HL-60/S4 (cell line): ENCODE results near the gene TSHZ2.
"Not testable (repeated sequence)": the region's sequence is repeated elsewhere in the genome, so short reads cannot be mapped to it uniquely, and the experiment has no call there.

ENCODE experiments used
- in situ Hi-C: fragments of 300-500 bp; cut with MboI; formaldehyde crosslinking; loops from 2 replicates; pipeline ENCODE4 v1.14.3; 2022; ENCODE audit warnings: low sequenced_read_pairs

Gene TSHZ2

DNA sequence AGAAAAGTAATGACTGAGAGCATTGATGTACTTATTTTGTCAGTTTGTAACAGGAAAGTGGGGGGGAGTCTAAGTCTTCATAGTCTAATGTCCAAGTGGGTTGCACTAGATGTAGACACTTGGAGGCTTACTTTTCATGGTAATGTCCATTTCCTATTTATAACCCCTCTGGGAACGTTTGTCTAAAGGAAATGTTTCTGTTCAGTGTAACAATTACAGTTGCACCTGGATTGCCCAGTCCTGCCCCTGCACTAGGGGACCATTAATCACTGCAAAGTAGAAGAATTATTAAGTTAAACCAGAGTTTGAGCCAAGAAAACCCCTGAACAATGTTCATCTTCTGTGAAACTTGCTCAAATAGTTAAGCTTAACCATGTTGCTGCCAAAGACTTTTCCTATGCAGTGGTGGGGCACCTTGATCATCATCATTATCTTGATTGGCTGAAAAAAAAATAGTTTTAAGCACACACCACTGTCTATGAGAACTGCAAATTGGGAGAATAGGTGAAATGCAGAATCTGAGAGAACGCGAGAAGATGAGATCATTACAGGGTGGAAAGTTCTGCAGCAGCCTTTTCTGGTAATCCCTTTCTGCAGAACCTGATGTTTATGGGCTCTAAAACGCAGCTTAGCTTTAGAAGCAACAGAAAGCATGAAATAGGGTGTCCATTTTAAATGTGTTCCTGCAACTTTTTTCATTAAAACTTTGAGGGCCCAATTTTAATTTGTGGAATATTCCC, 515.5 kb downstream of the TSHZ2 start:
- in situ Hi-C loops = no loop called here

DNA sequence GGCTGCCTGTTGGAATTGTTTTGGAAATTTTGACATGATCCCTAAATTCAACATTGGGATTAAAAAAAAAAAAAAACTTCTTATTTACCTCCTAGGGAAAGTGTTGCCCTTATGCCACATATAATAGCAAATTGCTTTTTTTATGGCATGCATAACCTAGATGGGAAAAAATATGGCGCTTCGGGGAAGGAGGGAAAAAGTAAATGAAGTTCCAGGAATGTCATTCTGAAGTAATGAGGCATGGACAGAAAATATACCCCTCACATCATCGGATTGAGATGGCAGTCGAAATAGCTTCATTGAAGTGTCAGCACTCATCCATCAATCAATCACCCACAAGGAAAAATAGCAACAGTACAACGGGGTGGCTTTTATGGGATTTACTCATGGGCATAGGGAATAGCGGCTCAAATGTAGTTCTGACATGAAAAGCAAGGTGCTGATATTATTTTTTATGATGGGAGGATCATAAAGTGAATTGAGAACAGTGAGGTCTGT, 516.7 kb downstream of the TSHZ2 start:
- in situ Hi-C loops = no loop called here

DNA sequence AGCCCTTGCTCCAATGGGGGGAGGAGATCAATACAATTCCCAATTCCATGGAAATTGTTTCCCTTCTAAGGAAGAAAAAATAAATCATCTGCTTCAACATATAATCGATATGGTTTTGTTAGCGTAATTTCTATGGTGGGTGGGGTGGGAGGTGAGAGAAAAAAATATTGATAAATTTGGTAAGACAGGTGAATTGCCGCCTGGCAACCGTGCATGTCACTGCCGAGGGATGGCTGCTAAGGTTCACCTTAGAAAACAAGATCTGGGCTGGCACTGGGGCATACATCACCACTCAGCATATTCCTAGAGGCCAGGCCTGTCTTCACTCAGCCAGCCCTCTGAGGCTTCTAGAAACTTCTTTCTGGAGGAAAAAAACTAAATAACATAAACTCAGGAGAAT, 517.4 kb downstream of the TSHZ2 start:
- in situ Hi-C loops = no loop called here

DNA sequence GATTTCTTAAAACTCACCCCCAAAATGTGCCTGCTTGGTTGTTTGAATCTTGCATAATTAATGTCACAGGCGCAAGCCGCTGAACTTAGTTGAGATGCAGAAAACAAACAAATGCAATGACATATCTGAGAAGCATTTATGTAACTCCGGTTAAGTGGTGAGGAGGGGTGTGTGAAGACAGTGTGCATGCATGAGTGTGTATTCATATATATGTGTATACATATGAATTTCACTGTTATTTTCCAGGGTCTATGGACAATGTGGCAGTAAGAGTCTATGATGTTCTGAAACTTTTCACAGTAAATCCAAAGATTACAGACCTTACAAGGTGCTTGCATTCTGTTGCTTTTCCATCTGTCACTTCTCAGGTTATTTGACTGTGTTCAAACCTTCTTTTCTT, 518.5 kb downstream of the TSHZ2 start:
- in situ Hi-C loops = no loop called here

DNA sequence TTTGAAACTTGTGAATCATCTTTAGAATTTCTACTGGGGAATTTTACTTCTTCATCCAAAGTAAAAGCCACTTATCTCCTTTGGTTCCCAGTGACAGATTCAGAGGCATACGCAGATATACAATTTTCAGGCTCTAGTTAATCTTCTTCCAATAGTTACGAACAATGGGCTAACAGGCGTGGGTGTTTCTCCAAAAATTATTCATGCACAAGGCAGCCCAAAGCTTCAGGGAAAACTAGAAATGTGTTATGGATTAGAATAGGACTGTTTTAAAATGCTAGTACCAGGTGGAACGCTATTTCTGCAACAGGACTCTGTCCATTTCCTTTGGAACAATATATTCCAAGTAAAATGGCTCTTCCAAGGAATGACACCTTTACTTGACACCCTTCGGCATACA, 519.3 kb downstream of the TSHZ2 start:
- in situ Hi-C loops = no loop called here

DNA sequence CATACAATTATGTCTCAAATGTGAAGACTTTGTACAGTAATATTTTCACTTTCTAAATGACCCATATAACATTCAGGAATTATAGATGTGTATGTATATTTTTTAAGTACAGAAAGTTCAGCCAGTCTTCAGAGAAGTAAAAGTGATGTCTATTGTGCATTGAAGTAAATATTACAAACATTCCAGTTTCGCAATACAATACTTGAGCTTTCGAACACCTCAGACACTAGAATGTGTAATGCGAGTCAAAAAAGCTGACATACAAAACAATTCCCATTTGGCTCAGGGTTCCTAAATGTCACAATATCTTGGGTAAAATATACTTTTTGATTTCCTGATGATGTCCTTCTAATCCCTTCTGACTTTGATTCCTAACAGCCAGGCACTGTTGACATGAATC, 520.1 kb downstream of the TSHZ2 start:
- in situ Hi-C loops = no loop called here

DNA sequence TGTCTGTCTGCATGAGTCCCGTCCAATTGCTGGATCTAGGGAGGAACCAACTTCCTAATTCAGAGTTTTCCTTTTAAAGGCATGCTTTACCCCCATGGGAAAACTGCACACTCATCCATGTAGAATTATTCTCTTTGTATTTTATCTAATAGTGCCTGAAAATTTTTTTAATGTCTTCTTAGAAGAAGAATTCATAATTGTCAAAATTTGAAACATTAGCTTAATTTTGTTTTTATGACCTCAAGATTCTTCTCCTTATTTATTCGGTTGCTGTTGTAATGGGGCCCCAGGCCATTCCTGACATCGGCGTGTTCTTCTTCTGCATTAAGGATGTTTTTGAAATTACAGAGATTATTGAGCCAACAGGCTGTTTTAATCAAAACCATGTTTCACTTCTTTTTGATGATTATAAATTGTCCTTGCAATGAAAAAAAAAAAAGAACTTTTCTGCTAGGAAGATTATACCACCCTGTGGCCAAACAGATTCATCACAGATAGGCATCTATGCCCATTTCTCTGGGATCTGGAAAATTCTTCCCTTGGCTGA, 521.2 kb downstream of the TSHZ2 start:
- in situ Hi-C loops = no loop called here

DNA sequence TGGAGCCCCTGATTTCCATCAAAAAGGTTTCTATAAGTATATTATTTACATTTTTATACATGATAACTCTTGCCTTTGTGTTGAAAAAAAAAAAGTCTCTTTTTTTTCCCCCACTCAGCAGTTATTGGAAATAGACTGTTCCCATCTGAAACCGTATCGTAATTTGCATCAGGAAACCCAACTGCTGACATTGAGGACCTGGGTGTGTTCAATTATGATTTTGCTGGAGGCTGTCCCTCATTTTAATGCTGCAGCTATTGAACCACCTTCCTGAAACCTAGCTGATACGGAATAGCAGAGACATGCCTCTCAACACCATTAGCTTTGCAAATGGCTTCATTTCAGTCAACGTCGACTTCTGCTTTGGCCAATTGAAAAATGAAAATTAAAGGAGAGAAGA, 522.6 kb downstream of the TSHZ2 start:
- in situ Hi-C loops = no loop called here

DNA sequence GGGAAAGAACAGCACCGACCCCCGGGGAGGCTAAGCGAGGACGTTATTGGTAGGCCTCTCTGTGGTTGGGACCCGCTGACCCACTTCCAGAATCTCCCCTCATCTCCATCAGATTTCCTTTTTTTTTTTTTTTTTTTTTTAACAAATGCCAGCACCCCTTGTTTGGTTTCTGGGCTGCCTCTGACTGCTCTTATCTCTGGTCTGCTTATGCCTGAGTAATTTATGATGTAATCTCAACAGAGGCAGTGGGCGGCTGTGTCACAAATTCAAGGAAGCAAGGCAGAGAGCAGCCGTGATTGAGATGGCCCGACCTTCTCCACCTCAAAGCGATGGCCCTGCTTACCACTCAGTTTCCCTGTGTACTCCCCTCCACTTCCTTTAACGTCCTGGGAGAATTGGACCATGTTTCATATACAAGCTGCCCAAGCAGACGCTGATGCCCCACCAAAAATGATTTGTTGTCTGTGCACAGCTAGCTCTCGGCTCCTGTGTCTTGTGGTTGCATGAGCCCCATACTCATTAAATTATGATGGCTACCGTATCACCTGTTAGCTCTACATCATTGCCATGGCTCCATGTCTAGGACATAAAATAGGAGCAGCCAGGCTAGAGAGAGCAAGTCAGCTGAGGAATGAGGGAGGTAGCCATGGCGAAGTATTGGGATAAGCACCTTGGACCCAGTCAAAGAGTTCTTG, 523.4 kb downstream of the TSHZ2 start:
- in situ Hi-C loops = no loop called here

DNA sequence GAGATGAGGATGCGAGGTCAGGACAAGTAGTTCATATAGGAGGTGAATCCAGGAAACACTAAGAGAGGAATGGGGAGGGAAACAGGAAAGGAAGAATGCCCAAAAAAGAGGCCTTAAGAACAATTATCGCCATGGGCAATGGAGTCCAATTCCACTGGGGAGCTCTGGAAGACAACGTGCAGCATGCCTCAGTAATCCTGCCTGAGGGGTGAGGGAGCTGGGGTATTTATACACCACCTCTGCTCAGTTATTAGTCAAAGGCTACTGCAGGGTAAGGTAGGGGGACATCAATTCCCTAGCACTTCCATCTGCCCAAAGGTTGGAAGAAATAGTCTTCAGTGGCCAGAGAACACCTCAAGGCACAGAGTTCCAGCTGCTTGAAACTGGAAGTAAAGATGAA, 525.1 kb downstream of the TSHZ2 start:
- in situ Hi-C loops = no loop called here

DNA sequence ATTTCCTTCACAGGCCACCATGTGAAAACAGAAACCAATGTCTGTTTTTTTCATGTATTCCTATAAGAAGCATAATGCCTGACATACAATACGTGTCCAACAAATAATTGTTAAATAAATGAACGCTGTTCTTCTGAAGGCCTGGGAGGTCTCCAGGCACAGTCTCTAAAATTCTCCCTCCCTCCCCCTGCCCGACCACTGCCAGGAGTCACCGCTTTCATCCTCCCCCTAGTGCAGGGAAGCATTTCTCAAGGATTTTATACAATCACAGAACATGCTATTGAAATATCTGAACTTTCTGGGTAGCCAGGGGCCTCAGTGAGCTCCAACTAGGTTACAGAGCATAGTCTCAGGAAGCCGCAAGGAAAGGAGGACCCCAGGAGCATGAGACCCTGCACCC, 526.2 kb downstream of the TSHZ2 start:
- in situ Hi-C loops = no loop called here

DNA sequence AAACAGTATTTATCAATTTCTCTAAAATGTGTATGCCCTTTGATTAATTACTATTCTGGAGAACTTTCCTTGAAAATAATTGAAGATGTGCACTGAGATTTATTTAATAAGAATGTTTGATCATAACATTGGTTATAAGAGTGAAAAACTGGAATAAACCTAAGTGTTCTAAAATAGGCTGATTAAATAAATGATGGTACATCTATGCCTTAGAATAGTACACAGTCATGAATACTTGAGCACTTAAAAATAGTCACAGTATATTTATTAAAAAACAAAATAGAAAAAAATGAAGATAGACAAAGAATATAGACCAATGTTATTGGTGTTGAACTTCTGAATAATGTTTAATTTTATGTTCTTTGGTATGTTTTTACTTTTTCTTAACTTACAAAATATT, 528.5 kb downstream of the TSHZ2 start:
- in situ Hi-C loops = no loop called here

DNA sequence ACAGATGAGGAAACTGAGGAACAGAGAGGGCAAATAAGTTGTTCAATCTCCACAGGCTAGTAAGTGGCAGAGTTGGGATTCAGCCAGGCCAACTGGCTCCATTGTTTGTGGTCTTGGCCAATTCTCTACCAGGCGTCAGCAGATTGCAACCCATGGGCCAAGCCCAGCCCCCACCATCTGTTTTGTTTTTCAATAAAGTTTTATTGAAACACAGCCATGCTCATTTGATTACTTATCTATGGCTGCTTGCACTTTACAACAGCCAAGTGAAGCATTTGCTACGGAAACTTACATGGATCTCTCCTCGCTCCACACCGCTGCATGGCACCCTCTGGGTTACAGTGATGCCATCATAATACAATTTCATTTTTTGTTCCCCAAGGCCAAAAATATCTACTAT, 530.7 kb downstream of the TSHZ2 start:
- in situ Hi-C loops = no loop called here

DNA sequence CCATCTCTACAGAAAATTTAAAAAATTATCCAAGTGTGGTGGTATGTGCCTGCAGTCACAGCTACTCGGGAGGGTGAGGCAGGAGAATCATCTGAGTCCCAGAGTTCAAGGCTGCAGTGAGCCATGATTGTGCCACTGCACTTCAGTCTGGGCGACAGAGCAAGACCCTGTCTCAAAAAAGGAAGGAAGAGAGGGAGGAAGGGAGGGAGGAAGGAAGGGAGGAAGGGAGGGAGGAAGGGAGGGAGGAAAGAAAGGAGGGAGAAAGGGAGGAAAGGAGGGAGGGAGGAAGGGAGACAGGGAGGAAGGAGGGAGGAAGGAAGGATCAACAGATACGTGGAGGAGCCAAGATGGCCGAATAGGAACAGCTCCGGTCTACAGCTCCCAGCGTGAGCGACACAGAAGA, 531.4 kb downstream of the TSHZ2 start:
- in situ Hi-C loops = no loop called here

DNA sequence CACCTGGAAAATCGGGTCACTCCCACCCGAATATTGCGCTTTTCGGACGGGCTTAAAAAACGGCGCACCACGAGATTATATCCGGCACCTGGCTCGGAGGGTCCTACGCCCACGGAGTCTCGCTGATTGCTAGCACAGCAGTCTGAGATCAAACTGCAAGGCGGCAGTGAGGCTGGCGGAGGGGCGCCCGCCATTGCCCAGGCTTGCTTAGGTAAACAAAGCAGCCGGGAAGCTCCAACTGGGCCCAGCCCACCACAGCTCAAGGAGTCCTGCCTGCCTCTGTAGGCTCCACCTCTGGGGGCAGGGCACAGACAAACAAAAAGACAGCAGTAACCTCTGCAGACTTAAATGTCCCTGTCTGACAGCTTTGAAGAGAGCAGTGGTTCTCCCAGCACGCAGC, 531.9 kb downstream of the TSHZ2 start:
- in situ Hi-C loops = not testable (repeated sequence)

DNA sequence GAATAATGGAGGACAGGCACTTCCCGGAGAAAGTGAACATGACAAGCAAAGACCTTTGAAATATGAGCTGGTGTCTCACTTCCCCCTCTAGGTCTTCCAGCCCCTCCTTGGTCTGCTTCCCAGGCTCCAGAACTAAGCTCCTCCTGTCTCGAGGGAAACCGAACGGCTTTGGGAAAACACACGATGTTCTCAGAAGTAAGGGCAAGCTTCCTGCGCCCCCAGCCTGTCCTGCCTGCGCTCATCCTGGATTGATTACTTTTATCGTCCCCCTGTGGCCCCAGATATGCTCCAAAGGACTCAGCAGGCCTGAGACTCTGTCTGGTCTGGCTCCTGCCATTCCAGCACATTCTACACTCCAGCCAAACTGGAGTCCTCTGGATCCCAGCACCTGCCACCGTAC, 538.1 kb downstream of the TSHZ2 start:
- in situ Hi-C loops = no loop called here

DNA sequence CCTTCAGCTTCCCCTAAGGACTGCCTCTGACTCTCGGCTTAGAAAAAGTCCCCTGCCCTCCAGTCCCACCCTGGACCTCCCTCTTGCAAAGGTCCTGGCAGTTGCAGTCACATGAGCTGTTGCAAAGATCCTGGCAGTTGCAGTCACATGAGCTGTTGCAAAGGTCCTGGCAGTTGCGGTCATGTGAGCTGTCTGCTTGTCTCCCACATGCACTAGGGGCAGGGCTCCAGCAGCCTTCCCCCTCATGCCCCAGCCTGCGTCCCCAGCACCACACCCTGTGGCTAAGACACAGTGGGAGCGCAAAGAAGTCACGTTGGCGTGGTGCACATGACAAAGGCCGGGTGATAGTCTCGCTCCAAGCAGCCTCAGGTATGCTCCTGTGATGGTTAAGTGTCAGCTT, 538.5 kb downstream of the TSHZ2 start:
- in situ Hi-C loops = no loop called here

DNA sequence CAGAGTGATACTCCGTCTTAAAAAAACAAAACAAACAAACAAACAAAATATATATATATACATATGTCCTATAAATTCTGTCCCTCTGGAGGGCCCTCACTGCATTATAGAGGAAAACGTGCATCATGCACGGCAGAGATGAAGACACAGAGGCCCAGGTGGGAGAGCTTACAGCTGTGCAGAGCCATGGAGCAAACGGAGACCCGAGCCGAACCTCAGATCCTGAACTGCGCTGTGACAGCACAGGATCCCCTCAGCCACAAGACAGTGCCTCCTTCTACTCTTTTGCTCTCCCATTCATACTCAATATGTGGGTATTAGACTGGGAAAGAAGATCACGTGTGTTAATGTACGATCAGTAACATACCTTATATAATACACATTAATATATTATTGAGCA, 539.9 kb downstream of the TSHZ2 start:
- in situ Hi-C loops = no loop called here

DNA sequence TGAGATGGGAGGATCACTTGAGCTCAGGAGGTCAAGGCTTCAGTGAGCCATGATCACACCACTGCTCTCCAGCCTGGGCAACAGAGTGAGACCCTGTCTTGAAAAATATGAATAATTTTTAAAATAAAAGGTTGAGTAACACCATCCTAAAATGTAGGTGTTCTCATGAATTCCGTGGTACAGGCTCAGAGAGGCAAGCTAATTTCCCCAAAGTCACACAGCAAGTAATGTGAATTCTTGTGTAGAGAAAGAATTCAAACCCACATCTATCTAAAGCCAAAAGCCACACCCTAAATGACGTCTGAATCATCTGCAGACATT, 541.0 kb downstream of the TSHZ2 start:
- in situ Hi-C loops = no loop called here

DNA sequence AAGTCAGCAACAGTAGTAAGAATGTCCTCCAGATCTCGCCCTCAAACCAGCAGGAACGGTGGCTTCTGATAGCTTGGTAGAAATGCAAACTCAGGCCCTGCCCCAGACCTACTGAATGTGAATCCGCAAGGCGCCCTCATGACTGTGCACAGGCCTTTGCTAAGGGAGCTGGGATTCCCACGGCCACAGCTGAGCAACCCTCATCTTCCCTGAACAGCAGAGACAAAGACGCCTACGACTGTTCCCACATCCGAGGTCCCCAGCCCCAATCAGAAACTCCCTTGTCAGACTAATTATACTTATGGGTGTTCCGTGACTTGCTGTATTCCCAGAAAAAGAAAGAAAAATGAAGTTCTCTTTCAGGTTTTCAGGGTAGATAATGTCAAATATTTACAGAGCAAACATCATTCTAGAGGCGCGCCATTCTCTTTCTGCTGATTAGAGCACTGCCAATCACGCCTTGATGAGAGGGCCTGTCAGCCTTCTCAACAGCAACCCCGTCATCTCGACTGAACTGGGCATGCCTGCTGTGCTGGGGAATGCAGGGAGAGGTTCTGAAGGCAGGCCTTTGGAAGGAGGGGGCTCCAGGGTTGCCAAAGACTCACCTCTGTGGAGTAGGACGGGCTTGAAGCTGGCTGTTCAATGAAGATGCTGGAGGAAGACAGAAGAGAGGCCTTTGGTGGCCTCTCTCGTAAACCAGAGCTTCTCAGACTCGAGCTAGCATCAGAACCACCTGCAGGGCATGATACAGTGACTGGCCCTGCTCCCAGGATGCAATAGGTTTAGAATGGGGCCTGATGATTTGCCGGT, 541.5 kb downstream of the TSHZ2 start:
- in situ Hi-C loops = no loop called here

DNA sequence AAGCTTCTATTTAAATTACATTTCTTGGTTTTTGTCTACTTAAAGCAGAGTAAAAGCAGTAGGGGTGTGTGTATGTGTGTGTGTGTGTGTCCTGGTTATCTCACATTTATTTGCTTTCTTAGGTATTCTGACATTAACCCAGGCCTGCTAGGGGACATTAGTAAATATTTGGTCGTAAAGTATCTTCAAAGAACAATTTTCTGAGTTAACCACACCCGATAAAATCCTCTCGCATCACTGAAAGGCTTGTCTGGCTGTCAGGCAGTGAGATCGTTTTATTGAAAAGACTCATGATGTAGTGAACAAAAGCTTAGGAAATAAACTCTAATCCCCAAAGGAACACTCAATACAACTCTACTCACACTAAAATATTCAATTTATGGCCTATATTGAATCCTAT, 543.6 kb downstream of the TSHZ2 start:
- in situ Hi-C loops = no loop called here

DNA sequence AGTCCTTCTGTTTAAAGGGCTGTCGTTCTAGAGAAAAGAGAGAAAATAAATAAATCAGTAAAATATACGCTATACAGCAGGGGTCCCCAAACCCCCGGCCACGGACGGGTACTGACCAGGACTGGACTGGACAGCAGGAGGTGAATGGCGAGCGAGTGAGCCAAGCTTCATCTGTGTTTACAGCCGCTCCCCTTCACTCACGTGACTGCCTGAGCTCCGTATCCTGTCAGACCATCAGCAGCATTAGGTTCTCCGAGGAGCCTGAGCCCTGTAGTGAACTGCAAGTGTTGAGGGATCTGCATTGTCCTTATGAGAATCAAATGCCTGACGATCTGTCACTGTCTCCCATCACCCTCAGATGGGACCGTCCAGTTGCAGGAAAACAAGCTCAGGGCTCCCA, 545.0 kb downstream of the TSHZ2 start:
- in situ Hi-C loops = no loop called here
